Naive B cell (primary cell): Measurements from ENCODE around the gene SLC22A1. TPM values are rescaled to one million over a fixed set of nuclear protein-coding genes. Genes with fewer than 3 reads are reported as not detected.

Experiments
- ATAC-seq, 2 donors: fragments of 150-1000 bp; cut with Tn5 transposase; 2 replicates each; pipeline ENCODE4 v1.10.0; 2021; ENCODE audit warnings: low read depth in 2 of 2, mild to moderate bottlenecking in 2 of 2, moderate library complexity in 2 of 2
- DNase-seq: peaks from one replicate; pipeline ENCODE4 v3.0.0; 2022
- H3K27ac Mint-ChIP-seq, 6 donors: one replicate each; pipeline ENCODE4 v1.8.0; 2020 to 2022; ENCODE audit warnings: mild to moderate bottlenecking in 6 of 6, mixed read lengths in 6 of 6, moderate library complexity in 5 of 6, inconsistent platforms in 2 of 6
- H3K27me3 Mint-ChIP-seq, 3 donors: one replicate each; pipeline ENCODE4 v1.8.0; 2021 to 2022; ENCODE audit warnings: mixed read lengths in 3 of 3, mild to moderate bottlenecking in 1 of 3
- H3K36me3 Mint-ChIP-seq, 2 donors: one replicate each; pipeline ENCODE4 v1.8.0; 2020 to 2022; ENCODE audit warnings: mixed read lengths in 2 of 2, inconsistent platforms in 1 of 2, mild to moderate bottlenecking in 1 of 2
- H3K4me1 Mint-ChIP-seq, 3 donors: one replicate each; pipeline ENCODE4 v1.8.0; 2020 to 2022; ENCODE audit warnings: mixed read lengths in 3 of 3, inconsistent platforms in 1 of 3, mild to moderate bottlenecking in 1 of 3, moderate library complexity in 1 of 3
- H3K4me3 Mint-ChIP-seq, 8 donors: one replicate each; pipeline ENCODE4 v1.8.0; 2020 to 2022; ENCODE audit warnings: mild to moderate bottlenecking in 8 of 8, mixed read lengths in 8 of 8, moderate library complexity in 8 of 8, inconsistent platforms in 2 of 8
- H3K9me3 Mint-ChIP-seq, 7 donors: one replicate each; pipeline ENCODE4 v1.8.0; 2020 to 2022; ENCODE audit warnings: mixed read lengths in 7 of 7, mild to moderate bottlenecking in 5 of 7, inconsistent platforms in 2 of 7, moderate library complexity in 1 of 7
- polyA plus RNA-seq, 6 donors: library from polyadenylated mRNA; unstranded; fragments of 300-500 nt; fragmentation: Illumina TruSeq; gene quantifications; one replicate each; pipeline ENCODE4 v1.2.3, GENCODE V29; 2021; ENCODE audit warnings: low read depth in 6 of 6

The SLC22A1 gene
- not detected for polyA plus RNA-seq

- H3K9me3 Mint-ChIP-seq: peaks cover 0 to 5% (median 3%) of the 10 kb centered on the region in 7 donors
- H3K36me3 Mint-ChIP-seq: peaks cover 10 to 13% of the 10 kb centered on the region in 2 donors
- H3K4me3 Mint-ChIP-seq: peak within 1 kb of the TSS in 2 of 8 donors; percentile 40 to 63
- no peaks in the 10 kb centered on the region for H3K4me1 Mint-ChIP-seq
- no peak for ATAC-seq
- peak within 1 kb of the TSS in 1 of 6 donors; percentile 36 for H3K27ac Mint-ChIP-seq
- no peak for DNase-seq
- no peaks in the 10 kb centered on the region for H3K27me3 Mint-ChIP-seq
Measured at GRCh38 chr6:160121558-160121957, at the start of gene SLC22A1. Gene SLC22A1, plus strand, starts transcription at chr6:160121815. Its CDS starts 121 bp downstream, at chr6:160121936.

- Mint-ChIP-seq H3K27ac (peak overlapping the region in 1 of 6 donors; percentile 22), H3K9me3 (no peaks in the 10 kb centered on the region), H3K27me3 (no peaks in the 10 kb centered on the region), H3K36me3 (peaks cover 30 to 38% of the 10 kb centered on the region in 2 donors), H3K4me1 (peaks cover 34 to 38% (median 37%) of the 10 kb centered on the region in 3 donors), H3K4me3 (peak overlapping the region in 2 of 8 donors; percentile 16 to 40)
- ATAC-seq: no peak
- DNase-seq: no peak
Measured at GRCh38 chr6:160073272-160073671, 48.3 kb upstream of the SLC22A1 start.

GRCh38 chr6:160076009-160076408 lies 45.6 kb upstream of the SLC22A1 start:
- Mint-ChIP-seq H3K27ac (peak overlapping the region in 1 of 6 donors; percentile 22), H3K27me3 (no peaks in the 10 kb centered on the region), H3K4me1 (peaks cover 8 to 12% (median 9%) of the 10 kb centered on the region in 3 donors), H3K4me3 (no peak overlapping the region), H3K9me3 (no peaks in the 10 kb centered on the region), H3K36me3 (peaks cover 30 to 34% of the 10 kb centered on the region in 2 donors)
- no peak for ATAC-seq
- DNase-seq: no peak

GRCh38 chr6:160077024-160077423 lies 44.6 kb upstream of the SLC22A1 start:
- Mint-ChIP-seq H3K4me1 (peaks cover 0 to 5% (median 1%) of the 10 kb centered on the region in 3 donors), H3K27me3 (no peaks in the 10 kb centered on the region), H3K9me3 (no peaks in the 10 kb centered on the region), H3K4me3 (no peak overlapping the region), H3K27ac (peak overlapping the region in 2 of 6 donors; percentile 16 to 90), H3K36me3 (peaks cover 34 to 43% of the 10 kb centered on the region in 2 donors)
- DNase-seq: no peak
- no peak for ATAC-seq

GRCh38 chr6:160077526-160077925 lies 44.1 kb upstream of the SLC22A1 start:
- H3K27ac Mint-ChIP-seq: peak overlapping the region in 1 of 6 donors; percentile 28
- H3K27me3 Mint-ChIP-seq: no peaks in the 10 kb centered on the region
- peaks cover 0 to 2% (median 1%) of the 10 kb centered on the region in 3 donors for H3K4me1 Mint-ChIP-seq
- H3K36me3 Mint-ChIP-seq: peaks cover 31 to 40% of the 10 kb centered on the region in 2 donors
- DNase-seq (no peak), ATAC-seq (no peak)
- no peak overlapping the region for H3K4me3 Mint-ChIP-seq
- no peaks in the 10 kb centered on the region for H3K9me3 Mint-ChIP-seq

- DNase-seq: no peak
- Mint-ChIP-seq H3K27ac (peak overlapping the region in 1 of 6 donors; percentile 82), H3K4me3 (no peak overlapping the region), H3K36me3 (peaks cover 25 to 40% of the 10 kb centered on the region in 2 donors), H3K4me1 (peaks cover 0 to 1% (median 0%) of the 10 kb centered on the region in 3 donors), H3K9me3 (no peaks in the 10 kb centered on the region), H3K27me3 (no peaks in the 10 kb centered on the region)
- no peak for ATAC-seq
Measured at GRCh38 chr6:160078883-160079685, 42.5 kb upstream of the SLC22A1 start.

- H3K27me3 Mint-ChIP-seq: no peaks in the 10 kb centered on the region
- H3K9me3 Mint-ChIP-seq: no peaks in the 10 kb centered on the region
- H3K27ac Mint-ChIP-seq: peak overlapping the region in 1 of 6 donors; percentile 82
- DNase-seq (no peak), ATAC-seq (no peak)
- H3K4me3 Mint-ChIP-seq: no peak overlapping the region
- peaks cover 30 to 40% of the 10 kb centered on the region in 2 donors for H3K36me3 Mint-ChIP-seq
- peaks cover 0 to 3% (median 0%) of the 10 kb centered on the region in 3 donors for H3K4me1 Mint-ChIP-seq
Measured at GRCh38 chr6:160079686-160080043, 42.0 kb upstream of the SLC22A1 start.

- DNase-seq (no peak), ATAC-seq (no peak)
- Mint-ChIP-seq H3K9me3 (no peaks in the 10 kb centered on the region), H3K4me1 (peaks cover 0 to 3% (median 0%) of the 10 kb centered on the region in 3 donors), H3K36me3 (peaks cover 34 to 39% of the 10 kb centered on the region in 2 donors), H3K27ac (no peak overlapping the region), H3K27me3 (no peaks in the 10 kb centered on the region), H3K4me3 (no peak overlapping the region)
Measured at GRCh38 chr6:160080097-160080496, 41.5 kb upstream of the SLC22A1 start.

- Mint-ChIP-seq H3K9me3 (no peaks in the 10 kb centered on the region), H3K27ac (no peak overlapping the region), H3K27me3 (no peaks in the 10 kb centered on the region), H3K4me1 (peaks cover 0 to 3% (median 0%) of the 10 kb centered on the region in 3 donors), H3K36me3 (peaks cover 44 to 48% of the 10 kb centered on the region in 2 donors), H3K4me3 (no peak overlapping the region)
- ATAC-seq (no peak), DNase-seq (no peak)
Measured at GRCh38 chr6:160081398-160081797, 40.2 kb upstream of the SLC22A1 start.

GRCh38 chr6:160082627-160083026 lies 39.0 kb upstream of the SLC22A1 start:
- H3K27me3 Mint-ChIP-seq: no peaks in the 10 kb centered on the region
- no peaks in the 10 kb centered on the region for H3K9me3 Mint-ChIP-seq
- peaks cover 44 to 46% of the 10 kb centered on the region in 2 donors for H3K36me3 Mint-ChIP-seq
- ATAC-seq: no peak
- DNase-seq: no peak
- peaks cover 0 to 3% (median 0%) of the 10 kb centered on the region in 3 donors for H3K4me1 Mint-ChIP-seq
- no peak overlapping the region for H3K4me3 Mint-ChIP-seq
- no peak overlapping the region for H3K27ac Mint-ChIP-seq

- no peaks in the 10 kb centered on the region for H3K9me3 Mint-ChIP-seq
- H3K27ac Mint-ChIP-seq: peak overlapping the region in 2 of 6 donors; percentile 12 to 38
- peaks cover 48 to 57% of the 10 kb centered on the region in 2 donors for H3K36me3 Mint-ChIP-seq
- H3K4me1 Mint-ChIP-seq: peaks cover 0 to 3% (median 0%) of the 10 kb centered on the region in 3 donors
- ATAC-seq (no peak), DNase-seq (no peak)
- no peaks in the 10 kb centered on the region for H3K27me3 Mint-ChIP-seq
- H3K4me3 Mint-ChIP-seq: no peak overlapping the region
Measured at GRCh38 chr6:160084198-160084776, 37.3 kb upstream of the SLC22A1 start.

GRCh38 chr6:160085226-160085625 lies 36.4 kb upstream of the SLC22A1 start:
- ATAC-seq (no peak), DNase-seq (no peak)
- H3K36me3 Mint-ChIP-seq: peaks cover 56 to 66% of the 10 kb centered on the region in 2 donors
- H3K4me3 Mint-ChIP-seq: no peak overlapping the region
- H3K4me1 Mint-ChIP-seq: peaks cover 0 to 3% (median 0%) of the 10 kb centered on the region in 3 donors
- H3K9me3 Mint-ChIP-seq: no peaks in the 10 kb centered on the region
- H3K27ac Mint-ChIP-seq: peak overlapping the region in 1 of 6 donors; percentile 15
- no peaks in the 10 kb centered on the region for H3K27me3 Mint-ChIP-seq

GRCh38 chr6:160085713-160086505 lies 35.7 kb upstream of the SLC22A1 start:
- no peaks in the 10 kb centered on the region for H3K9me3 Mint-ChIP-seq
- ATAC-seq (no peak), DNase-seq (no peak)
- peaks cover 53 to 70% of the 10 kb centered on the region in 2 donors for H3K36me3 Mint-ChIP-seq
- H3K27me3 Mint-ChIP-seq: no peaks in the 10 kb centered on the region
- H3K4me1 Mint-ChIP-seq: peaks cover 0 to 3% (median 0%) of the 10 kb centered on the region in 3 donors
- H3K4me3 Mint-ChIP-seq: no peak overlapping the region
- H3K27ac Mint-ChIP-seq: peak overlapping the region in 3 of 6 donors; percentile 12 to 38 (median 33)
